GM10266 (cell line): ENCODE measurements around the gene HMG20A.
A peak's percentile ranks its signal among the peaks of the same experiment; 100 is the strongest.

Source experiments
- DNase-seq: peaks from one replicate; pipeline ENCODE4 v3.0.0; 2012; ENCODE audit errors: extremely low spot score
- TF ChIP-seq, protein P1 (sequence below): IDR thresholded peaks from 2 replicates; pipeline ENCODE4 v1.5.1; 2012; ENCODE audit warnings: mild to moderate bottlenecking, low read depth; ENCODE audit not compliant: control insufficient read depth, insufficient read depth; ENCODE audit errors: missing control alignments

Gene HMG20A

GRCh38 chr15:77430652-77431051 lies 10.0 kb downstream of the HMG20A start:
- TF ChIP-seq, protein P1, sequence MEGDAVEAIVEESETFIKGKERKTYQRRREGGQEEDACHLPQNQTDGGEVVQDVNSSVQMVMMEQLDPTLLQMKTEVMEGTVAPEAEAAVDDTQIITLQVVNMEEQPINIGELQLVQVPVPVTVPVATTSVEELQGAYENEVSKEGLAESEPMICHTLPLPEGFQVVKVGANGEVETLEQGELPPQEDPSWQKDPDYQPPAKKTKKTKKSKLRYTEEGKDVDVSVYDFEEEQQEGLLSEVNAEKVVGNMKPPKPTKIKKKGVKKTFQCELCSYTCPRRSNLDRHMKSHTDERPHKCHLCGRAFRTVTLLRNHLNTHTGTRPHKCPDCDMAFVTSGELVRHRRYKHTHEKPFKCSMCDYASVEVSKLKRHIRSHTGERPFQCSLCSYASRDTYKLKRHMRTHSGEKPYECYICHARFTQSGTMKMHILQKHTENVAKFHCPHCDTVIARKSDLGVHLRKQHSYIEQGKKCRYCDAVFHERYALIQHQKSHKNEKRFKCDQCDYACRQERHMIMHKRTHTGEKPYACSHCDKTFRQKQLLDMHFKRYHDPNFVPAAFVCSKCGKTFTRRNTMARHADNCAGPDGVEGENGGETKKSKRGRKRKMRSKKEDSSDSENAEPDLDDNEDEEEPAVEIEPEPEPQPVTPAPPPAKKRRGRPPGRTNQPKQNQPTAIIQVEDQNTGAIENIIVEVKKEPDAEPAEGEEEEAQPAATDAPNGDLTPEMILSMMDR = no peak
- DNase-seq = no peak

- DNase-seq = no peak
- TF ChIP-seq, protein P1 = no peak
Measured at GRCh38 chr15:77436822-77437221, 16.1 kb downstream of the HMG20A start.

DNA sequence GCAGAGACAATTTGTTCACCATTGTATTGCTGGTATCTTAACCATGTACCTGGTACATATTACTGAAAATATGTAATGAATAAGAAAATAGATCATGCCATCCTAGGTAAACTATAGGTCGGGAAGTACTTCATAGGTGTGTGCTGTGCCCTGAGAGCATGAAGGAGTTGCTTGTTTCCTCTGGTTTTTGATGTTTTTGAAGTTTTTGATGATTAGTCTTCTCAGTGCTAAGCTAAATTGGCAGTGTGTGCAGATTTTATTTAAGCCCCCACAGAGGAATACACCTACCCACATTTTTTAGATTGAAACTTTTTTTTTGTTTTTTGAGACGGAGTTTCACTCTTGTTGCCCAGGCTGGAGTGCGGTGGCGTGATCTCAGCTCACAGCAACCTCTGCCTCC lies 16.6 kb downstream of the HMG20A start:
- DNase-seq = no peak
- TF ChIP-seq, protein P1 = no peak

GRCh38 chr15:77440378-77440999 lies 19.8 kb downstream of the HMG20A start:
- TF ChIP-seq, protein P1 = no peak
- peak; percentile 23 for DNase-seq

DNA sequence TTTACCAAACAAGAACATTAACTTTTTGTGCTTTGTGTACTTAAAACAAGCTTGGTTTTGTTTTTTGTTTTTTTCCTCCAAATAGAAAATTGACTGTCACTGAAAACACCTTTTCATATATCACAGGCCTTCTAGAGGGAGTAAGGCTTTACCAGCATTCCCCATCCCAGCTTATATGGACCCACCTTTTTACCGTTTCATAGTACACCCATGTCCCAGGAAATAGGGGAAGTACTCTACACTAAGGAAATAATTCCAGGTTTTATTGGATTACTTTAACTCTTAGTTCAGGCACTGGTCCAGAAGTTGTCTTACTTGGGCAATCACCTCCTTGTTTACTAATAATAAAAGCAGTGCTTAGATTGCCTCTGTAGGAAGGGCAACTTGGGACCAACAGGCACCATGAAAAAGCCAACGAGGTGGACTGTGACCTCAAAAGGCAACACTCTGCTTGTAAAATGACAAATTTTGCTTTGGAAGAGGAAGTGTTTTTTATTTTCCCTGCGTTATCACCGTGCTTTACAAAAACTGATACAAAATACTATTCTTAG lies 26.2 kb downstream of the HMG20A start:
- DNase-seq = no peak
- TF ChIP-seq, protein P1 = no peak

- TF ChIP-seq, protein P1 = no peak
- DNase-seq = no peak
Measured at GRCh38 chr15:77454265-77454664, 33.6 kb downstream of the HMG20A start.

- TF ChIP-seq, protein P1 = no peak
- DNase-seq = no peak
Measured at GRCh38 chr15:77454951-77455350, 34.3 kb downstream of the HMG20A start.
